BLaER1 treated with 17β-estradiol and CSF1 and Interleukin-3, amounts not matched to agents 10 nM and 100 nM (cell line): ENCODE measurements around the gene EME2.

Source experiments
- H3K27ac ChIP-seq, 11 experiments: shearing (Covaris generic); formaldehyde crosslinking; 2 replicates each; pipeline ENCODE4 v1.8.1; 2022
- H3K27me3 ChIP-seq, 11 experiments: shearing (Covaris generic); formaldehyde crosslinking; 2 replicates each; pipeline ENCODE4 v1.8.1; 2022
- H3K36me3 ChIP-seq, 11 experiments: shearing (Covaris generic); formaldehyde crosslinking; 2 replicates each; pipeline ENCODE4 v1.8.1; 2022
- H3K4me1 ChIP-seq, 10 experiments: shearing (Covaris generic); formaldehyde crosslinking; 2 replicates each; pipeline ENCODE4 v1.8.1; 2022
- H3K4me2 ChIP-seq, 11 experiments: shearing (Covaris generic); formaldehyde crosslinking; 2 replicates each; pipeline ENCODE4 v1.8.1; 2022
- H3K4me3 ChIP-seq, 10 experiments: shearing (Covaris generic); formaldehyde crosslinking; 2 replicates each; pipeline ENCODE4 v1.8.1; 2022
- H3K9ac ChIP-seq, 11 experiments: shearing (Covaris generic); formaldehyde crosslinking; 2 replicates each; pipeline ENCODE4 v1.8.1; 2022
- H3K9me3 ChIP-seq, 11 experiments: shearing (Covaris generic); formaldehyde crosslinking; replicated peaks in 1 of 11; 2 replicates each; pipeline ENCODE4 v1.8.1; 2022
- H4K20me1 ChIP-seq, 11 experiments: shearing (Covaris generic); formaldehyde crosslinking; 2 replicates each; pipeline ENCODE4 v1.8.1; 2022
- Cebpa-rat ChIP-seq, 11 experiments: shearing (Covaris generic); IDR thresholded peaks; 2 replicates each; pipeline ENCODE4 v1.8.1; 2022

EME2 gene

DNA sequence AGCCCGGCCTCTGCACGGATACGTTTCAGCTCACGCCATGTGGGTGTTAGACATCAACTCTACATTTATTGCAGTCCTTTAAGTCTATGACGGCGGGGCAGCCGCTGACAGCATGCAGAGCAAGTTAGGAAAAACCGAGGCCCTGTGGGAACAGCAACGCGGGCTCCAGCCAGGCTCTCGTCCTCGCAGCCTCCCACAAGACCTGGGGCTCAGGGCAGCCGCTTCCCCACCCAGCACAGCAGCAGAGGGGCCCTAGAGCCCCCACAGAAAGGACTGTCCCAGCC is 4.0 kb downstream of the EME2 start:
- TF ChIP-seq Cebpa-rat (IDR thresholded peaks at IDR 0.05), result no peak
- no peak overlapping the region for H3K4me3 ChIP-seq
- peaks cover 48 to 68% (median 60%) of the 10 kb centered on the region in 11 experiments for H3K36me3 ChIP-seq
- peak overlapping the region in 7 of 11 experiments; percentile 13 to 54 (median 32); a peak in 6 of 22 replicates for H3K9ac ChIP-seq
- peaks cover 26 to 46% (median 39%) of the 10 kb centered on the region in 10 experiments for H3K4me1 ChIP-seq
- no peaks in the 10 kb centered on the region for H3K9me3 ChIP-seq
- peak overlapping the region in 2 of 11 experiments; percentile 7 to 26; a peak in 2 of 22 replicates for H3K4me2 ChIP-seq
- H3K27ac ChIP-seq, result no peak overlapping the region
- no peaks in the 10 kb centered on the region for H3K27me3 ChIP-seq
- H4K20me1 ChIP-seq, result peaks cover 73 to 92% (median 79%) of the 10 kb centered on the region in 11 experiments

GRCh38 chr16:1776991-1777374 is 4.4 kb downstream of the EME2 start:
- Histone ChIP-seq H3K36me3 (peaks cover 48 to 67% (median 60%) of the 10 kb centered on the region in 11 experiments), H3K27me3 (no peaks in the 10 kb centered on the region), H3K27ac (no peak overlapping the region), H4K20me1 (peaks cover 76 to 93% (median 82%) of the 10 kb centered on the region in 11 experiments), H3K9me3 (no peaks in the 10 kb centered on the region), H3K4me3 (no peak overlapping the region), H3K9ac (peak overlapping the region in 7 of 11 experiments; percentile 13 to 54 (median 32); a peak in 6 of 22 replicates), H3K4me2 (no peak overlapping the region), H3K4me1 (peaks cover 28 to 47% (median 41%) of the 10 kb centered on the region in 10 experiments)
- no peak for TF ChIP-seq Cebpa-rat (IDR thresholded peaks at IDR 0.05)

GRCh38 chr16:1777375-1778199 is 5.0 kb downstream of the EME2 start:
- Histone ChIP-seq H3K4me3 (no peak overlapping the region), H3K4me1 (peaks cover 28 to 47% (median 41%) of the 10 kb centered on the region in 10 experiments), H3K27me3 (no peaks in the 10 kb centered on the region), H3K9me3 (no peaks in the 10 kb centered on the region), H3K36me3 (peaks cover 48 to 67% (median 60%) of the 10 kb centered on the region in 11 experiments), H3K27ac (no peak overlapping the region), H4K20me1 (peaks cover 80 to 89% (median 83%) of the 10 kb centered on the region in 11 experiments), H3K4me2 (no peak overlapping the region), H3K9ac (peak overlapping the region in 6 of 11 experiments; percentile 11 to 54 (median 29); a peak in 4 of 22 replicates)
- no peak for TF ChIP-seq Cebpa-rat (IDR thresholded peaks at IDR 0.05)

DNA sequence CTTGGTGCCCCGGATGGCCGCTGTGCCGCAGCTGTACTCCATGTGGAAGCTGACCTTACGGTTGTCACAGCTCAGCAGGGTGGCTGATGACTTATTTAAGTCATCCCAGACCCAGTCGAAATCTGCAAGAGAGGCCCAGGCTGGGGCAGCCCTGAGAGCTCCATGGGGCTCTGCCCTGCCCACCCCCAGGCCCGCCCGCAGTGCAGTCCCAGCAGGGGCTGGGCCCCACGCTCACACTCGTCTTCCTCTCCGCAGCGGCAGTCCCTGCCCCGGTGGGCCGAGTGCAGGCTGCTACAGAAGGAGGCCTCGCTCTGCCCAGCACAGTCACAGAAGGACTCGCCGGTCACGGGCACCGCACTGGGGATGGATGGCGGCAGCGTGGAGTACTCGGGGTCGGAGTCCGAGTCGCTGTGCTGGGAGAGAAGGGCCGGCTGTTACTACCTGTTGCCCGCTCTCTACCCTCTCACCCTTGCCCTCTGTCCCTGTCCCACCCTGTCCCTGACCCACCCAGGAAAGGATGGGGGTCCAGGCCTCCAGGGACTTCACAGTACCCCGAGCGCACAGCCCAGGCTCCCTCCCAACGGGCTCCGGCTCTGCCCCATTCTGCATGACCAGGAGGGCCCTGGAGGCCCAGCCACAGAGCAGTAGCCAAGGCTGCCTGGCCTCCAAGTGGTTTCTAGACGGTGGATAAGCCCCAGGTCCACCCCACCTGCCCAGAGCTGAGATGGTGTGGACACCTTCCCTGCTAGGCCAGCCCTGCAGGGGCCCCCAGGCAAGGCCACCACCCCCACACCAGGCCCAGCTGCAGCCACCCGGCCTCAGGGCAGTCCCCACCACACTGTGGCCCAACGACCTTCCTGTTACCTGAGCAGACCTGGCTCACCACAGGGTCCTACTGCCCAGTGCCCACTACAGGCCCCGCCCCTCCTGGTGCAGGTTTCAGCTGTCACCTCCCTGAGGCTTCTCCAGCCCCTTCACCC is 5.9 kb downstream of the EME2 start:
- H3K9ac ChIP-seq, result peak overlapping the region in 6 of 11 experiments; percentile 1 to 41 (median 24); a peak in 7 of 22 replicates
- H3K9me3 ChIP-seq, result no peaks in the 10 kb centered on the region
- H4K20me1 ChIP-seq, result peaks cover 80 to 91% (median 83%) of the 10 kb centered on the region in 11 experiments
- no peaks in the 10 kb centered on the region for H3K27me3 ChIP-seq
- TF ChIP-seq Cebpa-rat (IDR thresholded peaks at IDR 0.05), result no peak
- H3K4me1 ChIP-seq, result peaks cover 29 to 48% (median 41%) of the 10 kb centered on the region in 10 experiments
- peaks cover 48 to 67% (median 60%) of the 10 kb centered on the region in 11 experiments for H3K36me3 ChIP-seq
- H3K4me3 ChIP-seq, result no peak overlapping the region
- no peak overlapping the region for H3K27ac ChIP-seq
- no peak overlapping the region for H3K4me2 ChIP-seq

DNA sequence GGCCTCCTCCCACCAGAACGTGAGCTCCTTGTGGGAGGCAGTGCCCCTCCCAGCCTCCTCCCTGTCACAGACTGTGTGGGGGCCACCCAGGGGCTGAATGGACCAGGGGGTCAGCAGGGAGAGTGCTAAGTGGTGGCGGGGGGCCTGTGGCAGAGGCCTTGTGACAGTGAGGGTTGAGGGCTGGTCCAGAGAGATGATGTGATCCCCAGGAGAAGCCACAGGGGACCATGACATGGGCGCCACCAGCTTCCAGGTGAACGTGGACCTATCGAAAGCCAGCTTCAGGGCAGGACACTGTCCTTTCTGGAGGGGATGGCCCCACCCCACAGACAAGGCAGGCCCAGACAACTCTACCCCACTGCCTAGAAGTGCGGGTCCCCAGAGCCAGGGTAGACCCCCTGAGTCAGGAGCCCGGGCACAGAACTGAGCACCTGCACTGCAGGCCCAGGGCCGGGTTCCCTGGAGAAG is 6.7 kb downstream of the EME2 start:
- Histone ChIP-seq H3K36me3 (peaks cover 48 to 70% (median 60%) of the 10 kb centered on the region in 11 experiments), H3K4me2 (no peak overlapping the region), H3K27ac (no peak overlapping the region), H3K4me3 (no peak overlapping the region), H3K4me1 (peaks cover 30 to 51% (median 45%) of the 10 kb centered on the region in 10 experiments), H3K27me3 (no peaks in the 10 kb centered on the region), H3K9me3 (no peaks in the 10 kb centered on the region), H3K9ac (peak overlapping the region in 7 of 11 experiments; percentile 1 to 36 (median 26); a peak in 9 of 22 replicates), H4K20me1 (peaks cover 75 to 91% (median 84%) of the 10 kb centered on the region in 11 experiments)
- TF ChIP-seq Cebpa-rat (IDR thresholded peaks at IDR 0.05), result no peak

DNA sequence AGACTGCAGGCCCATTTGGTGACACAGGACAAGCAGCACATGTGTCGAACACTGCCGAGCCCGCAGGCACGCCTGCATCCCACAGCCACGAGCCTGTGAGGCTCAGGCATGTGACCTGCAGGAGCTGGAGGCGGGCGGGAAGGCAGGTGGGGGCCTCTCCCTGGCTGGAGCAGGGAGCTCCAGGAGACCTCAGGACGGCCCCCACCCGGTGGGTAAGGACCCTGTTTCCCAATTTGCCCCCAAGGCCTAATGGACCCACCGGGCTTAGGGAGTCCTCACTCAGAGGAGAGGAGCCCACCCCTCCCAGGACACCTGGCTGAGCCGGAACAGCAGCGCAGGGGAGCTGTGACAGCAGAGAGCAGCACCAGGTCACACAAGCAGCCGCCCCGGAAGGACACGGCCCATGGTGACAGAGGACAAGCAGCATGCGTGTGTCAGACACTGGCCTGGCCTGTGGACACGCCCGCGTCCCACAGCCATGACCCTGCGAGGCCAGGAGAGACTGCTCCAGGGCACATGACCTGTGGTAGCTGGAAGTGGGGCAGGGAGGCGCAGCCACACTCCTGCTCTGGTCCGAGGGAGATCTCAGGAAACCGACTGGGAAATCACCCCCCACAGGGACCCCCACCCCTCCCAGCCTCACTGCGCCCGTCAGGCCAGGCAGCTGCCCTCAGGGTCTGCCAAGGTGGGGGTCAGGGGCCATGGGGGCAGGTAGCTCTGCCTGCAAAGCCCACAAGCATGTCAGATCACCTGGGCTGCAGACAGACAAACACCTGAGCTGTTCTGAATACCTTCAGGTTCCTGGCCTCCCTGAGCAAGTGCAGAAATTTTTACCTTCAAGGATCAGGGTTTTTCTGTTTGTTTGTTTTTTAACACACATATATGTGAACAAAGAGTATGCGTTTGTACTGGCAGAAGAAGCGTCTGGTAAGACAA is 7.4 kb downstream of the EME2 start:
- no peaks in the 10 kb centered on the region for H3K27me3 ChIP-seq
- H3K9me3 ChIP-seq, result no peaks in the 10 kb centered on the region
- H3K4me2 ChIP-seq, result peak overlapping the region in 1 of 11 experiments; percentile 99; a peak in 2 of 22 replicates
- peaks cover 68 to 91% (median 83%) of the 10 kb centered on the region in 11 experiments for H4K20me1 ChIP-seq
- peaks cover 51 to 71% (median 58%) of the 10 kb centered on the region in 11 experiments for H3K36me3 ChIP-seq
- H3K27ac ChIP-seq, result no peak overlapping the region
- H3K4me3 ChIP-seq, result no peak overlapping the region
- peaks cover 26 to 51% (median 39%) of the 10 kb centered on the region in 10 experiments for H3K4me1 ChIP-seq
- TF ChIP-seq Cebpa-rat (IDR thresholded peaks at IDR 0.05), result no peak
- H3K9ac ChIP-seq, result peak overlapping the region in 8 of 11 experiments; percentile 15 to 95 (median 88); a peak in 8 of 22 replicates

DNA sequence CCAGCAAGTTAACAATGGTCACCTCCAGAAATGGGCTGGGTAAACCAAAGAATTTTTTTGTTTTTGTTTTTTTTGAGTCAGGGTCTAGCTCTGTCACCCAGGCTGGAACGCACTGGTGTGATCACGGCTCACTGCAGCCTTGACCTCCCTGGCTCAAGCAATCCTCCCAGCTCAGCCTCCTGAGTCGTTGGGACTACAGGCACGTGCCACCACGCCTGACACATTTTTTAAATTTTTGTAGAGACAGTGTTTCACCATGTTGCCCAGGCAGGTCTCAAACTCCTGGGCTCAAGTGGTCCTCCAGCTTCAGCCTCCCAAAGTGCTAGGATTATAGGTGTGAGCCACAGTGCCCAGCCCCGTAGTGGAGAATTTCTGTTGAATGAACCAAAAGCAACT is 8.1 kb downstream of the EME2 start:
- no peaks in the 10 kb centered on the region for H3K9me3 ChIP-seq
- H3K36me3 ChIP-seq, result peaks cover 51 to 71% (median 57%) of the 10 kb centered on the region in 11 experiments
- peak overlapping the region in 10 of 11 experiments; percentile 83 to 95 (median 88); a peak in 15 of 22 replicates for H3K9ac ChIP-seq
- H3K4me3 ChIP-seq, result peak overlapping the region in 8 of 10 experiments; percentile 83 to 99 (median 90); a peak in 5 of 20 replicates
- no peaks in the 10 kb centered on the region for H3K27me3 ChIP-seq
- peak overlapping the region; percentile 83 to 99 (median 95); a peak in 21 of 22 replicates for H3K4me2 ChIP-seq
- TF ChIP-seq Cebpa-rat (IDR thresholded peaks at IDR 0.05), result no peak
- peaks cover 63 to 91% (median 84%) of the 10 kb centered on the region in 11 experiments for H4K20me1 ChIP-seq
- peak overlapping the region in 1 of 11 experiments; percentile 81; a peak in 1 of 22 replicates for H3K27ac ChIP-seq
- H3K4me1 ChIP-seq, result peaks cover 22 to 44% (median 35%) of the 10 kb centered on the region in 10 experiments
